Spleen (tissue), 11 donors: ENCODE measurements around the gene WASHC2A. TPM values are rescaled to one million over a fixed set of nuclear protein-coding genes. Genes with fewer than 3 reads are reported as not detected.
"Not testable (repeated sequence)": the region's sequence is repeated elsewhere in the genome, so short reads cannot be mapped to it uniquely, and the experiment has no call there.

Experiments
- DNase-seq: peaks from one replicate; pipeline ENCODE4 v3.0.0-alpha.2; 2020
- H3K27ac ChIP-seq, 8 donors: fragments of 200-600 bp; sonication (generic) in 7 of 8; 1 replicate in 4 of 8; 2 replicates in 4 of 8; pipeline versions ENCODE4 v1.5.0 to v1.8.0; 2016 to 2021; ENCODE audit warnings: inconsistent platforms in 4 of 8, mild to moderate bottlenecking in 4 of 8, moderate library complexity in 1 of 8
- H3K27me3 ChIP-seq, 7 donors: fragments of 200-600 bp; sonication (generic) in 6 of 7; replicated peaks in 1 of 7; 1 replicate in 4 of 7; 2 replicates in 3 of 7; pipeline versions ENCODE4 v1.5.0 to v1.8.0; 2016 to 2021; ENCODE audit warnings: inconsistent platforms in 3 of 7, mild to moderate bottlenecking in 1 of 7
- H3K36me3 ChIP-seq, 6 donors: fragments of 200-600 bp; sonication (generic) in 5 of 6; 1 replicate in 4 of 6; 2 replicates in 2 of 6; pipeline versions ENCODE4 v1.5.0 to v1.8.0; 2016 to 2021; ENCODE audit warnings: inconsistent platforms in 2 of 6
- H3K4me1 ChIP-seq, 6 donors: fragments of 200-600 bp; sonication (generic) in 5 of 6; 1 replicate in 3 of 6; 2 replicates in 3 of 6; pipeline versions ENCODE4 v1.5.0 to v1.8.0; 2016 to 2021; ENCODE audit warnings: inconsistent platforms in 3 of 6
- H3K4me3 ChIP-seq, 8 donors: fragments of 200-600 bp; sonication (generic) in 7 of 8; 1 replicate in 4 of 8; 2 replicates in 4 of 8; pipeline versions ENCODE4 v1.5.0 to v1.8.0; 2016 to 2021; ENCODE audit warnings: inconsistent platforms in 4 of 8, mild to moderate bottlenecking in 4 of 8, moderate library complexity in 2 of 8
- H3K9me3 ChIP-seq, 8 donors: fragments of 200-600 bp; sonication (generic) in 7 of 8; 1 replicate in 4 of 8; 2 replicates in 4 of 8; pipeline versions ENCODE4 v1.5.0 to v1.8.0; 2016 to 2021; ENCODE audit warnings: inconsistent platforms in 4 of 8
- CTCF ChIP-seq, 11 experiments: fragments of 200-600 bp in 7 of 11; fragments of 450-650 bp in 4 of 11; sonication (generic) in 4 of 11; IDR thresholded peaks in 8 of 11; conservative IDR thresholded peaks in 3 of 11; 1 replicate in 7 of 11; 2 replicates in 4 of 11; pipeline versions ENCODE4 v1.4.0 to v1.8.0; 2016 to 2021; ENCODE audit warnings: antibody characterized with exemption in 11 of 11, inconsistent platforms in 4 of 11, mild to moderate bottlenecking in 1 of 11
- POLR2A ChIP-seq, 3 donors: fragments of 450-650 bp; IDR thresholded peaks; one replicate each; pipeline ENCODE4 v1.5.1; 2017; ENCODE audit warnings: antibody characterized with exemption in 3 of 3, mild to moderate bottlenecking in 1 of 3
- POLR2AphosphoS5 ChIP-seq, 3 donors: sonication (generic); formaldehyde crosslinking; IDR thresholded peaks; one replicate each; pipeline ENCODE4 v1.5.1; 2017; ENCODE audit warnings: antibody characterized with exemption in 3 of 3
- WGBS, 5 donors: extraction: QIAGEN DNeasy Blood & Tissue Kit in 3 of 5; methylation state at CpG; one replicate each; pipeline versions ENCODE4 v1.1.5 to v1.1.7; 2013 to 2018; 5-methylcytosine and 5-hydroxymethylcytosine counted together
- intact Hi-C: fragments of 100-400 bp; cut with DNase I; formaldehyde crosslinking; loops from one replicate; pipeline ENCODE4 v1.15.0; 2023; ENCODE audit warnings: low total_unique reads
- polyA plus RNA-seq, 3 donors: library from polyadenylated mRNA; stranded (reverse); fragments of 200-250 nt; gene quantifications; one replicate each; pipeline ENCODE4 v1.2.1, GENCODE V29; 2013
- total RNA-seq, 7 donors: library from RNA; depleted of rRNA in 3 of 7; stranded (reverse); fragments of >200 nt in 3 of 7; fragmentation: NEBNext Ultra II Directional in 4 of 7; extraction: Animal tissue kit (Norgen Biotek cat#: 25700) in 4 of 7; gene quantifications; one replicate each; pipeline versions ENCODE4 v1.1.0 to v1.2.1, GENCODE V29; 2016 to 2021
- donor health status: healthy with polysubstance abuse.
- donor health status: DM: no; HTN: no; CAD: no; lungs with moderate emphysema.
- donor health status: DM: no; HTN: no; CAD: no.
- donor health status: Bipolar disorder and iron deficiency.
- donor health status: healthy.
- donor health status: DM: no; HTN: no; CAD: no.
- donor health status: DM: yes; HTN: yes; CAD: no.

The WASHC2A gene
- total and polyA plus RNA-seq, 10 donors, result 18.4 to 55.3 (median 41.5) TPM

DNA sequence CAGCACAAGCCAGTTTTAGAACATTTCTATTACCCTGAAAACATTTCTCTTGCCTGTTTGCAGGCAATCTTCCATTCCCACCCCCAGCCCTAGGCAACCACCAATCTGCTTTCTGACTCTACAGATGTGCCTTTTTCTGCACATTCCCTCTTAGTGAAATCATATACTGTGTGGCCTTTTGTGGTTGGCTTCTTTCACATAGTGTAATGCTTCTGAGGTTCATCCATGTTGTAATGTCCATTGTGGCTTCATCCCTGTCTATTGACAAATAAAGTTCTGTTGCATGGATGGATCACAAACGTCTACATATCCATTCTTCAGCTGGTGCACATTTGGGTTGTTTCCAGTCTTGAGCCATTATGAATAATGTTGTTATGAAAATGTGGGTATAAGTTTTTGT, 77.8 kb downstream of the WASHC2A start:
- H3K9me3 ChIP-seq, H3K27ac ChIP-seq, DNase-seq, H3K4me3 ChIP-seq, H3K36me3 ChIP-seq, intact Hi-C loops, H3K4me1 ChIP-seq, H3K27me3 ChIP-seq: not testable (repeated sequence)
- 0% methylated on average over 1 of the region's 1 CpG for WGBS, 5 donors

DNA sequence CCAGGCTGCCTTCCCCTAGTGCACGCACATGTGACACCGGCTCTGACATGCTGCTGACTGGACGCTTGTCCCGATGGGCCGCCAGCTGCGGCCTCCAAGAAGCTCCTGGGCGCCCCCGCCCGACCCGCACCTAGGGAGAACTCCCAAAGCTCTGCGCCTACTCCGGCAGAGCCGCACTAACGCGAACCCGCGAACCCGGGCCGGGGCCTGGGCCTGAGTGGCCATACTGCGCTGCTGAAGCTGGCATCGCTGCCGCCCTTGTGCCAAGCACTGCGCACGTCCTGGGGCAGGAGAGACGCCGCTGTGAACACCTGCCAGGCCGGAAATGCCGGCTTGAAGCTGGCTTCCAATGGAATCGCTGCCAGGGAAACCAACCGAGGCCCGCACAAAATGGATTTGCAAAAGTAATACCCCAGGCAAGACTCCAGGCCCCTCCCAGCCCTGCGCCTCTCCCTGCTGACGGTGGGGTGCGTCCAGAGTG, 85.1 kb downstream of the WASHC2A start:
- no peaks in the 10 kb centered on the region for H3K36me3 ChIP-seq
- H3K27me3 ChIP-seq, result peaks cover 0 to 7% (median 3%) of the 10 kb centered on the region in 7 donors
- H3K4me3 ChIP-seq, result no peak overlapping the region
- H3K4me1 ChIP-seq, result no peaks in the 10 kb centered on the region
- TF ChIP-seq POLR2AphosphoS5 (IDR thresholded peaks at IDR 0.05) (no peak), POLR2A (IDR thresholded peaks at IDR 0.05) (no peak), CTCF (IDR thresholded peaks at IDR 0.05 in 8 of 11, conservative IDR thresholded peaks at IDR 0.05 in 3 of 11) (no peak)
- H3K9me3 ChIP-seq, result no peaks in the 10 kb centered on the region
- intact Hi-C loops, result no loop called here
- DNase-seq, result no peak
- 5 to 12% (median 7%) methylated on average over 8 to 34 of the region's 34 CpGs for WGBS, 5 donors
- no peak overlapping the region for H3K27ac ChIP-seq

- intact Hi-C loops, H3K4me3 ChIP-seq, H3K9me3 ChIP-seq: not testable (repeated sequence)
Measured at GRCh38 chr10:50157868-50158267, 90.1 kb downstream of the WASHC2A start.

GRCh38 chr10:50159856-50160255, 92.1 kb downstream of the WASHC2A start:
- H3K27me3 ChIP-seq, H3K9me3 ChIP-seq, H3K27ac ChIP-seq, intact Hi-C loops, H3K36me3 ChIP-seq, DNase-seq, H3K4me1 ChIP-seq, H3K4me3 ChIP-seq: not testable (repeated sequence)
- WGBS, 5 donors, result 82 to 88% (median 87%) methylated on average over 2 of the region's 2 CpGs

More at GRCh38 chr10:50157868-50158267, 90.1 kb downstream of the WASHC2A start:
- not testable (repeated sequence) for DNase-seq, H3K27me3 ChIP-seq, H3K27ac ChIP-seq, H3K4me1 ChIP-seq, H3K36me3 ChIP-seq

DNA sequence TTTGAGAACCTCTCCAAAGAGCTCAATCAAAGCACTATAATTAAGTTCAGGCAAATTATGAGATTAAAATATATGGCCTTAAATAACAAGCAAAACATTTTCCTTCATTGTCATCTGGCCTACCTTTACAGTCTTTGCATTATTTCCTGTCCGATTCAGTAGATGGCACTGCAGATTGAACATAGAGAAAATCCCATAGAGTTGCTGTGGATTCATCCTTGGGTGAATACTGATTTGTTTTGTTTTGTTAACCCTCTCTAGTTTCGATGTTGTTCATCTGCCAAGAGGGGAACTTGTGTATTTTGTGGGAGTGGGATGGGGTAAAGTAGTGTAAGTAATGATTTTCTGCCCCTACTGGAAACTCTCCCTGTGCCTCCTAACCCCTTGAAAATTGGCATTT, 97.3 kb downstream of the WASHC2A start:
- H3K36me3 ChIP-seq, H3K27ac ChIP-seq, H3K9me3 ChIP-seq, intact Hi-C loops, H3K4me3 ChIP-seq, H3K4me1 ChIP-seq, H3K27me3 ChIP-seq, DNase-seq: not testable (repeated sequence)
- WGBS, 5 donors, result 72 to 92% (median 80%) methylated on average over 2 of the region's 2 CpGs

DNA sequence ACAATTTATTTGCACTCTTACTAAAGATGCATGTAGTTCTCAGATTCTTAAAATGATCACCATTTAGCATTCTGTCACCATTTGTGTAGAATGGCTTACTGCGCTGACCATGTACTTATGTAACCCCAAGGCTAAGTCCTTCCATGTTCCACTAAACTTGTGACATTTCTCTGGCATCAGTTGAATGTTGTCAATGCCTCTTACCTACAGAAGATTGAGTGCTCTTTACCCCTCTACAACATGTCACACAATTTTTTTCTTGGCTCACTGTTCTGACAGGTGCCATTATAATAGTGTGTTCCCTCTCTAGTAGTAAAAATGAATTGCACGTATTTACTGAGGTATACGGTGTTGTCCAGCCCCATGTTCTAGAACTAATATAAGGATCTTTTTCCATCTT, 100.1 kb downstream of the WASHC2A start:
- H3K27ac ChIP-seq, H3K4me3 ChIP-seq, H3K27me3 ChIP-seq, H3K4me1 ChIP-seq, DNase-seq, H3K36me3 ChIP-seq, H3K9me3 ChIP-seq, intact Hi-C loops: not testable (repeated sequence)
- WGBS, 5 donors, result 88 to 97% (median 90%) methylated on average over 3 of the region's 3 CpGs

DNA sequence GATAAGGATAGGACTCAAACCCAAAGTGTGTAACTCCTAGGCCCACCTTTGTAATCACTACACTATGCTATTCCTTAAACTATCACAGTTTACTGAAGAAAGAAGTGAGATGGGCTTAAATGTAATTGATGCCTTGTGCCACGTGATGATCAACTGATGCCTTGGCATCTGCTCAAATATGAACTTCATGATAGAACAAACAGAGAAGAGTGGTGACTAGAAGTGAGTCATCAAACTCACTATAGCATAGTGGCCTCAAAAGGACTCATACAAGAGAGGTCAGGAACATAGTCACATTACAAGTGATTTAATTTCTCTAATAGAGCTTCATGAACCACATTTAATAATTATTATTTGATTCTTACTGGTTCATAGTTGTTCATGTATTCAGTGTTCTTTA, 101.8 kb downstream of the WASHC2A start:
- H3K9me3 ChIP-seq, H3K27ac ChIP-seq, intact Hi-C loops, DNase-seq, H3K27me3 ChIP-seq, H3K4me3 ChIP-seq, H3K4me1 ChIP-seq, H3K36me3 ChIP-seq: not testable (repeated sequence)
- 67 to 77% (median 73%) methylated on average over 1 of the region's 1 CpG for WGBS, 5 donors

GRCh38 chr10:50174788-50175525, 107.2 kb downstream of the WASHC2A start:
- 56 to 84% (median 60%) methylated on average over 2 to 3 of the region's 3 CpGs for WGBS, 5 donors
- DNase-seq, H3K27me3 ChIP-seq, H3K9me3 ChIP-seq, H3K4me1 ChIP-seq, H3K36me3 ChIP-seq, H3K27ac ChIP-seq, H3K4me3 ChIP-seq, intact Hi-C loops: not testable (repeated sequence)
